ENCODE data around the gene ZNF593.

ZNF593 gene

GRCh38 chr1:26169198-26169554 is 532 bp upstream of the ZNF593 start:
- DNase-seq (ENCODE audit: low spot score), result no peak

GRCh38 chr1:26170472-26170821 is 739 bp downstream of the ZNF593 start:
- no peak for DNase-seq (ENCODE audit: low spot score)

GRCh38 chr1:26171084-26172072 is 1.7 kb downstream of the ZNF593 start, which contains the start of gene ZNF593OS:
ZNF593OS (minus strand) TSS chr1:26171832; CDS start chr1:26171661, 171 bp downstream.
- no peak for DNase-seq (ENCODE audit: low spot score)

- no peak for DNase-seq (ENCODE audit: low spot score)
Observed at GRCh38 chr1:26175346-26175745, 5.6 kb downstream of the ZNF593 start.

- no peak for DNase-seq (ENCODE audit: low spot score)
Observed at GRCh38 chr1:26177182-26177684, 7.5 kb downstream of the ZNF593 start, which contains the start of gene CNKSR1. CNKSR1 (plus strand) TSS chr1:26177491; CDS start chr1:26177548, 57 bp downstream.

GRCh38 chr1:26180010-26180506 is 10.3 kb downstream of the ZNF593 start:
- no peak for DNase-seq (ENCODE audit: low spot score)

- no peak for DNase-seq (ENCODE audit: low spot score)
Observed at GRCh38 chr1:26181586-26182382, 12.1 kb downstream of the ZNF593 start.

GRCh38 chr1:26182383-26182696 is 12.6 kb downstream of the ZNF593 start:
- no peak for DNase-seq (ENCODE audit: low spot score)

- DNase-seq (ENCODE audit: low spot score), result no peak
Observed at GRCh38 chr1:26184086-26184485, 14.4 kb downstream of the ZNF593 start.

- DNase-seq (ENCODE audit: low spot score), result no peak
Observed at GRCh38 chr1:26184883-26185282, 15.2 kb downstream of the ZNF593 start.

- DNase-seq (ENCODE audit: low spot score), result no peak
Observed at GRCh38 chr1:26187882-26188281, 18.2 kb downstream of the ZNF593 start.

- DNase-seq (ENCODE audit: low spot score), result no peak
Observed at GRCh38 chr1:26188477-26188876, 18.8 kb downstream of the ZNF593 start.

GRCh38 chr1:26189331-26189730 is 19.6 kb downstream of the ZNF593 start:
- no peak for DNase-seq (ENCODE audit: low spot score)

- no peak for DNase-seq (ENCODE audit: low spot score)
Observed at GRCh38 chr1:26189751-26190275, 20.1 kb downstream of the ZNF593 start.

GRCh38 chr1:26190373-26190987 is 20.8 kb downstream of the ZNF593 start, which contains the start of gene CATSPER4:
CATSPER4 (plus strand) TSS chr1:26190602; CDS start chr1:26190628, 26 bp downstream.
- no peak for DNase-seq (ENCODE audit: low spot score)

GRCh38 chr1:26191739-26192138 is 22.0 kb downstream of the ZNF593 start:
- DNase-seq (ENCODE audit: low spot score), result no peak

- no peak for DNase-seq (ENCODE audit: low spot score)
Observed at GRCh38 chr1:26195805-26196204, 26.1 kb downstream of the ZNF593 start.

GRCh38 chr1:26197301-26197700 is 27.6 kb downstream of the ZNF593 start:
- DNase-seq (ENCODE audit: low spot score), result no peak

GRCh38 chr1:26197813-26198212 is 28.1 kb downstream of the ZNF593 start:
- DNase-seq (ENCODE audit: low spot score), result no peak

GRCh38 chr1:26200413-26200812 is 30.7 kb downstream of the ZNF593 start:
- no peak for DNase-seq (ENCODE audit: low spot score)

- no peak for DNase-seq (ENCODE audit: low spot score)
Observed at GRCh38 chr1:26203642-26204318, 34.1 kb downstream of the ZNF593 start.

Measured in GM03348 (cell line).